Mesenchymal stem cell (in vitro differentiated cells and primary cell): ENCODE measurements around the gene RAB22A.

Experiments
- DNase-seq: peaks from one replicate; pipeline ENCODE4 v3.0.0-alpha.2; 2013
- H2AFZ ChIP-seq: one replicate; pipeline ENCODE4 v1.6.1; 2013; ENCODE audit warnings: low read depth, mild to moderate bottlenecking, control low read depth, inconsistent platforms, low read length, moderate library complexity
- H2AK5ac ChIP-seq: 2 replicates; pipeline ENCODE4 v1.6.1; 2013; ENCODE audit warnings: low read length, moderate library complexity, mild to moderate bottlenecking, inconsistent platforms; ENCODE audit not compliant: severe bottlenecking
- H2BK120ac ChIP-seq: one replicate; pipeline ENCODE4 v1.6.1; 2013; ENCODE audit warnings: low read depth, mild to moderate bottlenecking, inconsistent platforms, low read length, moderate library complexity
- H2BK12ac ChIP-seq, 2 experiments: one replicate each; pipeline ENCODE4 v1.6.1; 2013; ENCODE audit warnings: inconsistent platforms in 2 of 2, low read length in 2 of 2, mild to moderate bottlenecking in 2 of 2, moderate library complexity in 2 of 2, control low read depth in 1 of 2
- H2BK15ac ChIP-seq: one replicate; pipeline ENCODE4 v1.6.1; 2013; ENCODE audit warnings: mild to moderate bottlenecking, low read depth, inconsistent platforms; ENCODE audit not compliant: poor library complexity, severe bottlenecking
- H2BK5ac ChIP-seq: 2 replicates; pipeline ENCODE4 v1.6.1; 2013; ENCODE audit warnings: low read depth, mild to moderate bottlenecking, low read length, control low read depth, inconsistent platforms; ENCODE audit not compliant: poor library complexity, severe bottlenecking
- H3K14ac ChIP-seq, 2 experiments: one replicate each; pipeline ENCODE4 v1.6.1; 2013; ENCODE audit warnings: inconsistent platforms in 2 of 2, low read length in 2 of 2, control low read depth in 1 of 2, mild to moderate bottlenecking in 1 of 2, moderate library complexity in 1 of 2
- H3K18ac ChIP-seq, 2 experiments: one replicate each; pipeline ENCODE4 v1.6.1; 2013; ENCODE audit warnings: inconsistent platforms in 2 of 2, low read length in 2 of 2, control low read depth in 1 of 2, low read depth in 1 of 2, mild to moderate bottlenecking in 1 of 2
- H3K23ac ChIP-seq, 2 experiments: one replicate each; pipeline ENCODE4 v1.6.1; 2013; ENCODE audit warnings: inconsistent platforms in 2 of 2, low read length in 2 of 2, mild to moderate bottlenecking in 2 of 2, moderate library complexity in 2 of 2, control low read depth in 1 of 2
- H3K27ac ChIP-seq: 2 replicates; pipeline ENCODE4 v1.5.1; 2013; ENCODE audit warnings: mild to moderate bottlenecking, moderate library complexity, low read length, control low read depth, inconsistent platforms; ENCODE audit not compliant: poor library complexity, severe bottlenecking
- H3K27me3 ChIP-seq, 2 experiments: 2 replicates each; pipeline versions ENCODE4 v1.6.1 to v1.7.0; 2013; ENCODE audit warnings: low read length in 2 of 2, mild to moderate bottlenecking in 2 of 2, moderate library complexity in 2 of 2, control low read depth in 1 of 2, inconsistent platforms in 1 of 2; ENCODE audit not compliant: control insufficient read depth in 1 of 2, insufficient read depth in 1 of 2
- H3K36me3 ChIP-seq, 2 experiments: 2 replicates each; pipeline versions ENCODE4 v1.6.1 to v1.7.0; 2013; ENCODE audit warnings: low read length in 2 of 2, control low read depth in 1 of 2, inconsistent platforms in 1 of 2, low read depth in 1 of 2, mild to moderate bottlenecking in 1 of 2; ENCODE audit not compliant: insufficient read depth in 2 of 2, control insufficient read depth in 1 of 2
- H3K4ac ChIP-seq, 2 experiments: one replicate each; pipeline ENCODE4 v1.6.1; 2013; ENCODE audit warnings: inconsistent platforms in 2 of 2, low read length in 2 of 2, mild to moderate bottlenecking in 2 of 2, moderate library complexity in 2 of 2, control low read depth in 1 of 2, low read depth in 1 of 2
- H3K4me1 ChIP-seq: 2 replicates; pipeline ENCODE4 v1.6.1; 2013; ENCODE audit warnings: low read depth, low read length, control low read depth; ENCODE audit not compliant: control insufficient read depth, insufficient read depth
- H3K4me2 ChIP-seq: 2 replicates; pipeline ENCODE4 v1.6.1; 2013; ENCODE audit warnings: low read length, mild to moderate bottlenecking, inconsistent platforms; ENCODE audit not compliant: poor library complexity, severe bottlenecking
- H3K4me3 ChIP-seq, 2 experiments: 2 replicates each; pipeline versions ENCODE4 v1.5.1 to v1.7.0; 2013; ENCODE audit warnings: low read length in 2 of 2, mild to moderate bottlenecking in 2 of 2, control low read depth in 1 of 2, low read depth in 1 of 2; ENCODE audit not compliant: insufficient read depth in 1 of 2
- H3K79me1 ChIP-seq: replicated peaks from 2 replicates; pipeline ENCODE4 v1.6.1; 2013; ENCODE audit warnings: mild to moderate bottlenecking, control low read depth, low read length, inconsistent platforms; ENCODE audit not compliant: poor library complexity, severe bottlenecking
- H3K9ac ChIP-seq: 2 replicates; pipeline ENCODE4 v1.7.0; 2013; ENCODE audit warnings: mild to moderate bottlenecking, low read length, moderate library complexity
- H3K9me3 ChIP-seq: 2 replicates; pipeline ENCODE4 v1.7.0; 2013; ENCODE audit warnings: mild to moderate bottlenecking, low read length; ENCODE audit not compliant: control insufficient read depth
- H4K8ac ChIP-seq: one replicate; pipeline ENCODE4 v1.6.1; 2013; ENCODE audit warnings: inconsistent platforms, mild to moderate bottlenecking, low read length, moderate library complexity
- H4K91ac ChIP-seq: one replicate; pipeline ENCODE4 v1.6.1; 2013; ENCODE audit warnings: mild to moderate bottlenecking, low read length, inconsistent platforms
- WGBS: methylation state at CpG from one replicate; pipeline ENCODE4 v1.1.7; 2013; ENCODE audit warnings: mixed read lengths; 5-methylcytosine and 5-hydroxymethylcytosine counted together

RAB22A gene

GRCh38 chr20:58362206-58362516 is 52.6 kb downstream of the RAB22A start:
- H2BK120ac ChIP-seq = no peak overlapping the region
- H3K27me3 ChIP-seq = no peaks in the 10 kb centered on the region
- peak overlapping the region; percentile 80 for H3K9ac ChIP-seq
- no peak overlapping the region for H2AK5ac ChIP-seq
- no peak for DNase-seq
- no peak overlapping the region for H3K4ac ChIP-seq
- no peak overlapping the region for H4K91ac ChIP-seq
- no peak overlapping the region for H3K27ac ChIP-seq
- H2AFZ ChIP-seq = no peak overlapping the region
- peaks cover 2% of the 10 kb centered on the region for H3K4me1 ChIP-seq
- H3K14ac ChIP-seq = no peak overlapping the region
- H2BK5ac ChIP-seq = no peak overlapping the region
- H3K4me3 ChIP-seq = no peak overlapping the region
- H3K9me3 ChIP-seq = no peaks in the 10 kb centered on the region
- no peak overlapping the region for H2BK12ac ChIP-seq
- no CpG with 5 or more reads among the region's 1 CpG for WGBS
- no peak overlapping the region for H2BK15ac ChIP-seq
- H3K36me3 ChIP-seq = peaks cover 10 to 85% of the 10 kb centered on the region in 2 experiments
- no peak overlapping the region for H4K8ac ChIP-seq
- no peak overlapping the region for H3K23ac ChIP-seq
- H3K4me2 ChIP-seq = no peak overlapping the region
- peaks cover 15% of the 10 kb centered on the region for H3K79me1 ChIP-seq
- no peak overlapping the region for H3K18ac ChIP-seq

DNA sequence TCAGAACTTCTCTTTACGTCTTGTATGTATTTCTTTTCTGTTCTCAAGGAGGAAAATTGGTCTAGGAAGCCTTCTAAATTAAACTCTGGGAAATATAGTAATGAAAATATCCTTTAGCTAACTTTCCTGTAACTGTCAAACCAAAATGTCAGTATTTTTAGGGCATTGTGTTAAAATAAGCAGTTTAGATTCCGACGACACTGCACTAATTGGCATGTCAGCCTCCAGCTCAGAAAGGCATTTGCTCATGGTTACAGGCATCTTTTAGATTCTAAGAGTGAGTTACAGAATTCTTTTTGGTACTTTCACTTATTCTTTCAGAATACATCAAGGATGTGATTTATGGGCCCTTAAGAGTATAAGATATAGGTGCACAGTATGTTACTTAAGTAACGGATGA is 53.5 kb downstream of the RAB22A start:
- Histone ChIP-seq H3K27me3 (no peaks in the 10 kb centered on the region), H3K9me3 (no peaks in the 10 kb centered on the region), H2BK5ac (no peak overlapping the region), H3K4me1 (peaks cover 2% of the 10 kb centered on the region), H2AK5ac (no peak overlapping the region), H3K36me3 (peaks cover 15 to 82% of the 10 kb centered on the region in 2 experiments), H3K4ac (no peak overlapping the region), H3K4me2 (no peak overlapping the region), H3K18ac (no peak overlapping the region), H3K27ac (no peak overlapping the region), H2AFZ (no peak overlapping the region), H3K9ac (no peak overlapping the region), H2BK12ac (no peak overlapping the region), H3K23ac (no peak overlapping the region), H4K91ac (no peak overlapping the region), H4K8ac (no peak overlapping the region), H3K79me1 (peaks cover 14% of the 10 kb centered on the region), H3K4me3 (no peak overlapping the region), H2BK15ac (no peak overlapping the region), H2BK120ac (no peak overlapping the region), H3K14ac (no peak overlapping the region)
- WGBS = 90% methylated on average over 2 of the region's 4 CpGs
- no peak for DNase-seq

GRCh38 chr20:58366866-58367265 is 57.4 kb downstream of the RAB22A start:
- peak; percentile 44 for DNase-seq
- Histone ChIP-seq H2BK15ac (no peak overlapping the region), H3K14ac (no peak overlapping the region), H3K18ac (no peak overlapping the region), H4K8ac (no peak overlapping the region), H2AFZ (no peak overlapping the region), H2BK5ac (no peak overlapping the region), H3K79me1 (peaks cover 1% of the 10 kb centered on the region), H3K27me3 (no peaks in the 10 kb centered on the region), H3K36me3 (peaks cover 8 to 62% of the 10 kb centered on the region in 2 experiments), H3K23ac (no peak overlapping the region), H3K9ac (no peak overlapping the region), H3K4me1 (no peaks in the 10 kb centered on the region), H2AK5ac (no peak overlapping the region), H3K4ac (no peak overlapping the region), H3K4me2 (no peak overlapping the region), H2BK12ac (no peak overlapping the region), H3K27ac (no peak overlapping the region), H3K4me3 (no peak overlapping the region), H3K9me3 (no peaks in the 10 kb centered on the region), H2BK120ac (no peak overlapping the region), H4K91ac (no peak overlapping the region)
- 76% methylated on average over 2 of the region's 3 CpGs for WGBS

DNA sequence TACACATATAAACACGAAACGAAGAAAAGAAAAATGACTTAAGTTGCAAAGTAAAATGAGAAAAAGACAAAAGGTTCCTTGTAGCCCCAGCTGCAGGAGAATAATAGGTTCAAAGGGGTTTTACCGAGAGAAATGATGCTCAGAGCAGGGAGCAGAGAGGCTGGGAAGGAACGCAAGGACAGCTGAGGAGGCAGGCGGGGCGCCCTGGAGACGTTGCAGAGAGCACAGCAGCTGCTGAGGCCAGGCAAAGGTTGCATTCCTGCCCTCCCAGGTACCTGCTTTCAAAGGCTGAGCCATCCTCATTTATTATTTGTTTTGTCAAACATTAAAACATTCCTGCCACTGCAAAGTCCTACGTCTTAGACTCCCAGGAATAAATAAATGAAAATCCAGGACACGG is 63.3 kb downstream of the RAB22A start:
- Histone ChIP-seq H2BK5ac (no peak overlapping the region), H3K14ac (no peak overlapping the region), H3K23ac (no peak overlapping the region), H3K27me3 (peaks cover 0 to 4% of the 10 kb centered on the region in 2 experiments), H2AFZ (no peak overlapping the region), H4K91ac (no peak overlapping the region), H3K9ac (no peak overlapping the region), H3K4me1 (peaks cover 2% of the 10 kb centered on the region), H3K18ac (no peak overlapping the region), H3K4me3 (no peak overlapping the region), H3K4me2 (no peak overlapping the region), H3K27ac (no peak overlapping the region), H3K79me1 (no peaks in the 10 kb centered on the region), H2BK12ac (no peak overlapping the region), H3K4ac (no peak overlapping the region), H2BK120ac (no peak overlapping the region), H4K8ac (no peak overlapping the region), H2AK5ac (no peak overlapping the region), H2BK15ac (no peak overlapping the region), H3K36me3 (peaks cover 2 to 11% of the 10 kb centered on the region in 2 experiments), H3K9me3 (no peaks in the 10 kb centered on the region)
- WGBS = 63% methylated on average over 8 of the region's 9 CpGs
- DNase-seq = no peak
